HG02885 (cell line): ENCODE data around the gene HACL1.

Experiments
- ATAC-seq: cut with Tn5 transposase; IDR thresholded peaks from one replicate; pipeline ENCODE4 v1.9.1; 2021; ENCODE audit warnings: mild to moderate bottlenecking; ENCODE audit not compliant: unreplicated experiment, poor library complexity

HACL1 gene

GRCh38 chr3:15585111-15585845 lies 16.1 kb downstream of the HACL1 start:
- no peak for ATAC-seq

- no peak for ATAC-seq
These were observed 19.6 kb downstream of the HACL1 start for GRCh38 chr3:15581471-15582394.

DNA sequence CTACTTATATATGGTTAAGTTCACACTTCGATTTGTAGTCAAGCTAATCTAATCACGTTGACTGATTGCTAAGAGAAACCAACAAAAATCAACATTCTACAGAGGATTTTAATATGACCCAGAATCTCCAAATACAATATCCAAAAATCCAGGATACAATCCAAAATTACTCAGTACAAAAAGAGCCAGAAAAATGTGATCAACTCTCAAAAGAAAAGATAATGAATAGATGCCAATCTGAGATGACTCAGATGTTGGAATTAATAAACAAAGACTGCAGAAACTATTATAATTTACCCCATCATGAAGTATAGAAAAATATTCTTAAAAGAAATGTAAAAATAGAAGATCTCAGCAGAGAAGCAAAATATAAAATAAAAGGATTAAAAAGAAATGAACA lies 22.3 kb downstream of the HACL1 start:
- no peak for ATAC-seq

- ATAC-seq, result no peak
These were observed 23.0 kb downstream of the HACL1 start for GRCh38 chr3:15578289-15578867.

GRCh38 chr3:15576475-15576874 lies 24.9 kb downstream of the HACL1 start:
- ATAC-seq, result no peak

- ATAC-seq, result no peak
These were observed 25.9 kb downstream of the HACL1 start for GRCh38 chr3:15575446-15575845.

- no peak for ATAC-seq
These were observed 29.2 kb downstream of the HACL1 start for GRCh38 chr3:15572138-15572537.

DNA sequence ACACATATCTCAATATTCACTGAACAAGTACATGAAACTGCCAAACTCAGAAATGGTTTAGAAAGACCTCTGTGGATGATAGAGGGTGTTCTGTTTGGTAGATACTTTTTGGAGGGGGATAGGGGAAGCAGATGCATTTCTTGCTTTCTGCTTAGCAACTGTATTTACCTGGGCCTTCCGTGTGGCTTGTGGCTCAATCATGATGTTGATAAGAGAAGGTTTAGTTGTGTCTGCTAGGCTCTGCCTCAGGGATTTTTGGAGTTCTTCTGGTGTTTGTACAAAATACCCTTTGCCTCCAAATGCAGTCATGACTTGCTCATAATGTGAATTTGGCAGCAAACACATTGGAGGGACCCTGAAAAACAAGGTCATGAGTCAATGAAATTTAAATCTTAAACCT lies 38.2 kb downstream of the HACL1 start:
- ATAC-seq, result no peak

- ATAC-seq, result no peak
These were observed 38.8 kb downstream of the HACL1 start for GRCh38 chr3:15562560-15562959.

DNA sequence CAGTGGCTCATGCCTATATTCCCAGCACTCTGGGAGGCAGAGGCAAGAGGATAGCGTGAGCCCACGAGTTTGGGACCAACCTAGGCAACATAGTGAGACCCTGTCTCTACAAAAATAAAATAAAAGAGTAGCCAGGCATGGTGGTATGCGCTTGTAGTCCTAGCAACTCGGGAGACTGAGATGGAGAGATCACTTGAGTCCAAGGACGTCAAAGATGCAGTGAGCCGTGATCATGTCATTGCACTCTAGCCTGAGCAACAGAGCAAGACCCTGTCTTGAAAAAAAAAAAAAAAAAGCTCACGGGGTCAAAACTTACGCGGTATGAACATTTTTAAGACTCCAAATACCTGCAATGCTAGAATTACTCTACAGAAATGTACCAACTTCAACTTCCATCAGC lies 42.8 kb downstream of the HACL1 start:
- ATAC-seq, result no peak

GRCh38 chr3:15557511-15557946 lies 43.8 kb downstream of the HACL1 start:
- peak; percentile 69 for ATAC-seq

DNA sequence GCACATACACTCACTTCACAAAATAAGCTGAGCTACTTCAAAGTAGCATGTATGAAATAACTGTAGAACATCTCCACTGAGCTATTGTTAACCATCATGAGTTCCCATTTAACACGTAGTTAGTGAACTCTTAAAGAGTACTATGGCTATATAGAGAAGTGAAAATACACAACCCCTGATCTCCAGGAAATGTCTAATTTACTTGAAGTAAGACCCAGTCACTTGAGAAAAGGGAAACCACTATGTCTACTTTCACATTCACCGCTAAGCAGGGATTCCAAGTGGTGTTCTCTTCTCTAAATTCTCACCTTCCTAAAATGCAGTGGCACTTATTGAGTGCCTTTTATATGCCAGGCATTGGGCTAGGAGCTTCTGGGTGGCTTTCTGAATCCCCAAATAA lies 44.9 kb downstream of the HACL1 start:
- ATAC-seq, result peak; percentile 92

DNA sequence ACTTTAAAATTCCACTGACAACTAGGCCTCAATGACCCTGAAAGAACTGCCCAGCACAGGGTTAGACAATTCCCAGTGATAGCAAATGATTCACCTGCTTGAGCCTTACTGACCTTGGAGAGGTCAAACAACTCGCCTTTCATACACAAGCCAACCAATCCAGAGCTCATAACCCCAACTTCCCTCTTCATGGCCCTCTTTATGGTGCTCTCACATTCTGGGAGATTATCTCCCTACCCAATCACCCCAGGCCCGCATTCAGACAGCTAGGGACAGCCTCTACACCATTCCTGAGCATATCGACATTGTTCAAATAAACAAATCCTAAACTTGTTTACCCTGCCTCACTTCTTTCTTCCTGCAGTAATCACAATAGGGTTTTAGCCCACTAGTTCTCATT lies 47.6 kb downstream of the HACL1 start:
- no peak for ATAC-seq

DNA sequence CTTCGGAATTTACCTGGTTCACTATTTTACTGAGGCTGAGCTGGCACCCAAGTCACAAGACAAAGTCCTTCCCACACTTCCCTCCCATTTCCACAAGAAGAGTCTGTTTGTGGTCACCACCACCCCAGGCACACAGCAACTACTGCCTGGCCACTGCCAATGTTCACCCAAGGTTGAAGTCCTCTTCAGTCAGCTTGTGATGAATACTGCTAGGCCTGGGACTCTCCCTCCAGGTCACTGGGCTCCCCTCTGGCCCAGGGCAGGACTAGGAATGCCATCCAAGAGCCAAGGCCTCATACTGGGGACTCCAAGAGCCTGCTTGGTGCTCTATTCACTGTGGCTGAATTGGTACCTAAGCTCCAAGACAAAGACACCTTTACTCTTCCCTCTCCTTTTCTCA lies 49.5 kb downstream of the HACL1 start:
- no peak for ATAC-seq

- ATAC-seq, result no peak
These were observed 51.5 kb downstream of the HACL1 start for GRCh38 chr3:15549846-15550245.

DNA sequence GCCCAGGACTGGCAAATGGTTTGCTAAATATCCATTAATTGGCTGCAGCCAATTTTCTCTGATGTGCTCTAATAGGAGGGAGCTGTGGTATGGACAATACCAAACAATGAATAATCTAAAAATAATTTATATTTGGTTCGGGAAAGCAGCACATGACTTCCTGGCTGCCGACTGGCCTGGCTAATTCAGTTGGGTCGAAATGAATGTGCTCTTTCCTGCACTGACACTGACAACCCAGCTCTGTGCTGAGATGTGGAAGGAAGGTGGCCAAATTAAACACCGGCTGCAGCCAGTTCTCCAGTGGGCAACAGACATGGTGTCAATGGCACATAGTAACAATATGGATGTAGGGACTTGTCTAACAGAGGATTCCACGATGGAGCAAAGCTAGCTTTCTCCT lies 58.8 kb downstream of the HACL1 start:
- no peak for ATAC-seq

DNA sequence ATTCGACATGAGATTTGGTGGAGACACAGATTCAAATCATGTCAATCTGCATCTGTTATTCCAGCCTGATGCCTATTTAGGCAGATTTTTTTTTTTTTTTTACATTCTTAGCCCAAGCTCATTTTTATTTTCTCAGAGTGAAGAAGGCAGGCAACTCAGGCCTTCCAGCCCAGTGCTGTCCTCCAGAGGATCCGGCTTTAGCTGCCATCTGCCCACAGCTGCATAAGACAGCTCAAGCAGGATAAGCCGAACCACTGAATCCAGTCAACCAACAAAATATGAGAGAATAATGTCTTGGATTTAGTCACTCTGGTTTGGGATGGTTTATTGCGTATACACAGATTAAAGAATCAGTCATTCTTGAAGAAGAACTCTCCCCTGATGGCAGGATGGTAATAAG lies 60.0 kb downstream of the HACL1 start:
- no peak for ATAC-seq

GRCh38 chr3:15539066-15539465 lies 62.3 kb downstream of the HACL1 start:
- no peak for ATAC-seq

- ATAC-seq, result no peak
These were observed 63.0 kb downstream of the HACL1 start for GRCh38 chr3:15538345-15538744.

DNA sequence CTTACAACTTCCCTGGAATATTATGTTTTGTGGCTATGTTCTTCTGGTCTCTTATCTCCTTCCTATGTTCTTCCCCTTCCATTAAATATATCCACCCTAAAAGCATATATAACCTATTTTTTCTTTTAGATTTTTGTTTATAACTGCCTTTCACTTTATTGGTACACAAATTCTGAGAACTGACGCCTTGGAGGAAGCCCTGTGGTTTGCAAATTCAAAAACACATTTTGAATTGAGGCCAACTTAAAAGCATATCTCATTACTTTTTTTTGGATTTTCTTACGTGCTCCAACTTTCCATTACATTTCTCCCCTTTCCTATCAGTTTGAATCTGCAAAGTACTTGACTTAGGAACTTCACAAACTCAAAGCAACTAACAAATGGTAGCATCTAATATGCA lies 64.5 kb downstream of the HACL1 start:
- no peak for ATAC-seq

DNA sequence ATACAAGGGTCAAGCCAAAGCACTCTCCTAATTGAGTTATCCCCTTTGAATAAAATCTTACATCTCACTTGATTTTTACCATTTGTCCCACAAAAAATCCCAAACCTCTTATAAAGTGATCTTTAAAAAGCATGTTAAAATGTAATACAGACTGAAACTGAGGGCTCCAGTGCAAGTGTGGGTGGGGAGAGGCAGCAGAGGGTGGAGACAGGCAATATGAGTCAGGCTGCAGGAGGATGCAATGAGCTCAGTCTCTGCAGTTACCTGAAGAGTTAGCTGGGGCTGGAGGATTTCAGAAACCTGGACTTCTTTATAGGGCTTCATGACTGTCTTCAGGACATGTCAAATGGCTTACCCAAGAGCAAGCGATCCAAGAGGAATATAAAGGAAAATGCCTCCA lies 65.6 kb downstream of the HACL1 start:
- peak; percentile 77 for ATAC-seq
